HEK293 (cell line): ENCODE data around the gene TOP3A.

Experiments used
- GLIS2 ChIP-seq: fragments of 450-650 bp; formaldehyde crosslinking; IDR thresholded peaks from 2 replicates; pipeline ENCODE4 v1.5.1; 2016; ENCODE audit warnings: missing biosample characterization, missing genetic modification characterization
- MZF1 ChIP-seq: fragments of 450-650 bp; formaldehyde crosslinking; IDR thresholded peaks from 2 replicates; pipeline ENCODE4 v1.5.1; 2017; ENCODE audit warnings: missing biosample characterization, missing genetic modification characterization, borderline replicate concordance
- TRIM28 ChIP-seq: IDR thresholded peaks from 2 replicates; pipeline ENCODE4 v1.6.1; 2011; ENCODE audit warnings: low read length, control low read depth, borderline replicate concordance
- ZFP3 ChIP-seq: fragments of 450-650 bp; formaldehyde crosslinking; IDR thresholded peaks from 2 replicates; pipeline ENCODE4 v1.5.1; 2016; ENCODE audit warnings: low read depth, missing biosample characterization, missing genetic modification characterization
- ZNF112 ChIP-seq: fragments of 450-650 bp; formaldehyde crosslinking; IDR thresholded peaks from 2 replicates; pipeline ENCODE4 v1.5.0; 2017; ENCODE audit warnings: missing biosample characterization, missing genetic modification characterization
- ZNF223 ChIP-seq: fragments of 450-650 bp; formaldehyde crosslinking; IDR thresholded peaks from 2 replicates; pipeline ENCODE4 v1.5.1; 2016; ENCODE audit warnings: missing biosample characterization, missing genetic modification characterization
- ZNF239 ChIP-seq: fragments of 450-650 bp; formaldehyde crosslinking; IDR thresholded peaks from 2 replicates; pipeline ENCODE4 v1.5.1; 2016; ENCODE audit warnings: missing biosample characterization, missing genetic modification characterization
- ZNF292 ChIP-seq: fragments of 450-650 bp; formaldehyde crosslinking; IDR thresholded peaks from 2 replicates; pipeline ENCODE4 v1.5.1; 2016; ENCODE audit warnings: low read depth, missing biosample characterization, missing genetic modification characterization, borderline replicate concordance
- TF ChIP-seq, protein P1 (sequence below): fragments of 450-650 bp; formaldehyde crosslinking; IDR thresholded peaks from 2 replicates; pipeline ENCODE4 v1.5.1; 2016; ENCODE audit warnings: missing biosample characterization, missing genetic modification characterization
- TF ChIP-seq, protein P2 (sequence below): fragments of 450-650 bp; formaldehyde crosslinking; optimal IDR thresholded peaks from 2 replicates; pipeline ENCODE3; 2016; ENCODE audit warnings: missing biosample characterization, mild to moderate bottlenecking, missing genetic modification characterization

GRCh38 chr17:18267927-18268711 lies 46.7 kb downstream of the TOP3A start:
- TF ChIP-seq, protein P1, sequence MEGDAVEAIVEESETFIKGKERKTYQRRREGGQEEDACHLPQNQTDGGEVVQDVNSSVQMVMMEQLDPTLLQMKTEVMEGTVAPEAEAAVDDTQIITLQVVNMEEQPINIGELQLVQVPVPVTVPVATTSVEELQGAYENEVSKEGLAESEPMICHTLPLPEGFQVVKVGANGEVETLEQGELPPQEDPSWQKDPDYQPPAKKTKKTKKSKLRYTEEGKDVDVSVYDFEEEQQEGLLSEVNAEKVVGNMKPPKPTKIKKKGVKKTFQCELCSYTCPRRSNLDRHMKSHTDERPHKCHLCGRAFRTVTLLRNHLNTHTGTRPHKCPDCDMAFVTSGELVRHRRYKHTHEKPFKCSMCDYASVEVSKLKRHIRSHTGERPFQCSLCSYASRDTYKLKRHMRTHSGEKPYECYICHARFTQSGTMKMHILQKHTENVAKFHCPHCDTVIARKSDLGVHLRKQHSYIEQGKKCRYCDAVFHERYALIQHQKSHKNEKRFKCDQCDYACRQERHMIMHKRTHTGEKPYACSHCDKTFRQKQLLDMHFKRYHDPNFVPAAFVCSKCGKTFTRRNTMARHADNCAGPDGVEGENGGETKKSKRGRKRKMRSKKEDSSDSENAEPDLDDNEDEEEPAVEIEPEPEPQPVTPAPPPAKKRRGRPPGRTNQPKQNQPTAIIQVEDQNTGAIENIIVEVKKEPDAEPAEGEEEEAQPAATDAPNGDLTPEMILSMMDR (tag by site-specific recombination), result no peak
- TF ChIP-seq ZNF223 (tag by site-specific recombination), result no peak
- TF ChIP-seq TRIM28, result no peak
- TF ChIP-seq ZNF292 (tag by site-specific recombination), result no peak
- TF ChIP-seq ZNF239 (tag by site-specific recombination), result no peak
- TF ChIP-seq ZFP3 (tag by site-specific recombination), result no peak
- no peak for TF ChIP-seq ZNF112 (tag by site-specific recombination)
- TF ChIP-seq, protein P2, sequence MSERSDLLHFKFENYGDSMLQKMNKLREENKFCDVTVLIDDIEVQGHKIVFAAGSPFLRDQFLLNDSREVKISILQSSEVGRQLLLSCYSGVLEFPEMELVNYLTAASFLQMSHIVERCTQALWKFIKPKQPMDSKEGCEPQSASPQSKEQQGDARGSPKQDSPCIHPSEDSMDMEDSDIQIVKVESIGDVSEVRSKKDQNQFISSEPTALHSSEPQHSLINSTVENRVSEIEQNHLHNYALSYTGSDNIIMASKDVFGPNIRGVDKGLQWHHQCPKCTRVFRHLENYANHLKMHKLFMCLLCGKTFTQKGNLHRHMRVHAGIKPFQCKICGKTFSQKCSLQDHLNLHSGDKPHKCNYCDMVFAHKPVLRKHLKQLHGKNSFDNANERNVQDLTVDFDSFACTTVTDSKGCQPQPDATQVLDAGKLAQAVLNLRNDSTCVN (tag by site-specific recombination), result no peak
- TF ChIP-seq MZF1 (tag by site-specific recombination), result no peak
- no peak for TF ChIP-seq GLIS2 (tag by site-specific recombination)
